Activated T-helper 9 cell treated with anti-CD3 and anti-CD28 coated beads, Interleukin-2, amount 50 U/mL, for 16 hours (primary cell): Measurements from ENCODE around the gene ACOT11.
"Not testable (repeated sequence)": the region's sequence is repeated elsewhere in the genome, so short reads cannot be mapped to it uniquely, and the experiment has no call there.

ENCODE experiments used
- DNase-seq: peaks from one replicate; pipeline ENCODE4 v3.0.0-alpha.2; 2020; ENCODE audit warnings: low read depth

Gene ACOT11

GRCh38 chr1:54608566-54609230, 60.7 kb downstream of the ACOT11 start:
- DNase-seq, result no peak

- no peak for DNase-seq
Measured at GRCh38 chr1:54609301-54609921, 61.4 kb downstream of the ACOT11 start.

- DNase-seq, result no peak
Measured at GRCh38 chr1:54610048-54610447, 62.0 kb downstream of the ACOT11 start.

- DNase-seq, result no peak
Measured at GRCh38 chr1:54610601-54611580, 62.9 kb downstream of the ACOT11 start.

GRCh38 chr1:54611621-54612020, 63.6 kb downstream of the ACOT11 start:
- DNase-seq, result no peak

- DNase-seq, result no peak
Measured at GRCh38 chr1:54614024-54614423, 66.0 kb downstream of the ACOT11 start.

- DNase-seq, result no peak
Measured at GRCh38 chr1:54614563-54614962, 66.5 kb downstream of the ACOT11 start.

- no peak for DNase-seq
Measured at GRCh38 chr1:54615531-54616279, 67.7 kb downstream of the ACOT11 start.

GRCh38 chr1:54619749-54620148, 71.7 kb downstream of the ACOT11 start:
- DNase-seq, result no peak

- no peak for DNase-seq
Measured at GRCh38 chr1:54623216-54624007, 75.4 kb downstream of the ACOT11 start, which contains the start of gene FAM151A. TSS of gene FAM151A (minus strand) at chr1:54623525. CDS start at chr1:54623395, 130 bp downstream.

- no peak for DNase-seq
Measured at GRCh38 chr1:54624466-54625464, 76.7 kb downstream of the ACOT11 start.

GRCh38 chr1:54627196-54627595, 79.2 kb downstream of the ACOT11 start:
- no peak for DNase-seq

- not testable (repeated sequence) for DNase-seq
Measured at GRCh38 chr1:54635804-54636203, 87.8 kb downstream of the ACOT11 start.

GRCh38 chr1:54636461-54637446, 88.7 kb downstream of the ACOT11 start:
- not testable (repeated sequence) for DNase-seq

- DNase-seq, result no peak
Measured at GRCh38 chr1:54640361-54640760, 92.3 kb downstream of the ACOT11 start.

GRCh38 chr1:54640863-54641836, 93.1 kb downstream of the ACOT11 start, which contains the start of gene MROH7:
TSS of gene MROH7 (plus strand) at chr1:54641786. CDS start at chr1:54652927, 11,141 bp downstream.
- no peak for DNase-seq

- DNase-seq, result no peak
Measured at GRCh38 chr1:54643736-54644135, 95.7 kb downstream of the ACOT11 start.
